H7 (cell line): ENCODE data around the gene PRDM5. TPM values are rescaled to one million over a fixed set of nuclear protein-coding genes. Genes with fewer than 3 reads are reported as not detected.

Source experiments
- DNase-seq: peaks from one replicate; pipeline ENCODE4 v3.0.0; 2012
- H3K27me3 ChIP-seq: 2 replicates; pipeline ENCODE4 v1.6.0; 2011; ENCODE audit warnings: mild to moderate bottlenecking, low read length; ENCODE audit not compliant: control insufficient read depth, insufficient read depth
- H3K36me3 ChIP-seq: replicated peaks from 2 replicates; pipeline ENCODE4 v1.5.1; 2011; ENCODE audit warnings: low read length; ENCODE audit not compliant: control insufficient read depth, insufficient read depth
- H3K4me3 ChIP-seq: 2 replicates; pipeline ENCODE4 v1.5.1; 2011; ENCODE audit warnings: low read depth, mild to moderate bottlenecking, control low read depth, low read length, moderate library complexity; ENCODE audit not compliant: insufficient read depth
- total RNA-seq: library from RNA; depleted of rRNA; stranded (reverse); fragments of >200 nt; shearing (Covaris generic); gene quantifications from 2 replicates; pipeline ENCODE4 v1.2.3, GENCODE V29; 2014

Gene PRDM5
- total RNA-seq, 1 experiment from 2014 or later: 17.3 TPM

- no peak overlapping the region for H3K4me3 ChIP-seq
- no peak for DNase-seq
- H3K27me3 ChIP-seq: no peaks in the 10 kb centered on the region
- no peaks in the 10 kb centered on the region for H3K36me3 ChIP-seq
Measured at GRCh38 chr4:120722655-120723054, 199.9 kb downstream of the PRDM5 start.

DNA sequence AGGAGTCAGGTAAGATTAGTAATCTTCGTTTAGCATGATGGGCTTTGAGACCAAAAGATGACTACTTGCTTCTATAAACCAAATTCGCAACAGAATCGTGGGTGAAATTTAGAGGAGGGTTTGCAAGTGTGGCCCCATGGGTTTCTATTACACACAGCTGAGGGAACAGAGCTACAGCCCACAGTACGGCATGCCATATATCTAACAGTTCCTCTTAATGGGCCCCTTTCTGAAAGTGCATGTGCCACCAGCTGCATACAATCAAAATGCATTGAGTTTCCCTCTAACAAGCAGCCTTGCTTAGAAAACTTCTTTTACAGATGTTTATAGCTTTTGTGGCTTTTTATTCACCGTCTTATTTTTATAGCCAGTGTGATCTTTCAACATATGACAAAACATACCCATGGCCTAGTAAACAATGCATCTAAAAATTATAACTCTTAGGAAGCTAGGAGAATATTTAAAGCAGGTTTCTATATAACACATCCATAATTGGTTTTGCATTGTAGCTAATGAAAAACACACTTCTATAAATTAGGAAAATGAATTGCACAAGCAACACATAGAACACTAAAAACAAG is 202.1 kb downstream of the PRDM5 start:
- no peak for DNase-seq
- Histone ChIP-seq H3K27me3 (no peaks in the 10 kb centered on the region), H3K36me3 (no peaks in the 10 kb centered on the region), H3K4me3 (no peak overlapping the region)

DNA sequence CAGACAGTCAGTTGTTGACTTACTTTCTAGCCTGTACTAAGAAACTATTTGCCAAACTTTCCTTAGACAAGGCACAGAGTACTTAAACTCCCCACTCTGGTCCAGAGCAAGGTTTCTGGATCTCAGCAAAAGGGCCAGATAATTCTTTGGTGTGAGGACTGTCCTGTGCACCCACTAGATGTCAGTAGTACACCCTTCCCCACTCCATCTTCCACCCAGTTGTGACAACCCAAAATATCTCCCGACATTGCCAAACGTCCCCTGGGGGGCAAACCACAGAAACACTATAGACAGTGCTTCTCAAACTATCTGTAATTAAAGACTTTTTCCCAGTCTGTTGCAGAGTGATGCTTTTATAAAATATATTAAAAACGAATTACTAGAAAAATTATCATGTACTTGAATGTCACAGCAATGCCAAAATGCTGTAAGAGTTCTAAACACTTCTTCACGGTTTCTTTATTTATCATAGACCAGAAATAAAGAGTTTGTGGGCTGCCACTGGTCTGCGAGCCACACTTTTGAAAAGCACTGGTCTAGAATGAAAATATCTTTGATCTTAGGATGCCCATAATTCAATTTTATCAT is 203.5 kb downstream of the PRDM5 start:
- Histone ChIP-seq H3K4me3 (no peak overlapping the region), H3K36me3 (no peaks in the 10 kb centered on the region), H3K27me3 (no peaks in the 10 kb centered on the region)
- DNase-seq: no peak

DNA sequence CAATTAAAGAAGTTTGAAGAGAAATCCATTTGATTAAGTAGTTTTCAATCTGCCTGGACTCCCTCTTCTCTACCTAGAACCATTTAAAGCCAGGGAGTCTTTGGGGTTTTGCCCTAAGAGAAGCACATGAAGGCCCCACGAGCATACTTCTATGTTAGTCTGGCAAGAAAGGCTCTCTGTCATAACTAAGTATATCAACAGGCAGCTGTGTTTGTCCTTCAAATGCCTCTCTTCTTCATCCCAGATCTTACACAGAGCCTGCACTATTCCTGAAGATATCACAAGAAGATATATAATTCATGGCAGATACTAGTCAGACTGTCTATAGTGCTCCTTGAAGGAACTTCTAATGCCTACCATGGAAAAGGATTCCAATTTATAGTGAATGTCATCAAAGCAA is 206.2 kb downstream of the PRDM5 start:
- no peak for DNase-seq
- Histone ChIP-seq H3K36me3 (no peaks in the 10 kb centered on the region), H3K4me3 (no peak overlapping the region), H3K27me3 (no peaks in the 10 kb centered on the region)

DNA sequence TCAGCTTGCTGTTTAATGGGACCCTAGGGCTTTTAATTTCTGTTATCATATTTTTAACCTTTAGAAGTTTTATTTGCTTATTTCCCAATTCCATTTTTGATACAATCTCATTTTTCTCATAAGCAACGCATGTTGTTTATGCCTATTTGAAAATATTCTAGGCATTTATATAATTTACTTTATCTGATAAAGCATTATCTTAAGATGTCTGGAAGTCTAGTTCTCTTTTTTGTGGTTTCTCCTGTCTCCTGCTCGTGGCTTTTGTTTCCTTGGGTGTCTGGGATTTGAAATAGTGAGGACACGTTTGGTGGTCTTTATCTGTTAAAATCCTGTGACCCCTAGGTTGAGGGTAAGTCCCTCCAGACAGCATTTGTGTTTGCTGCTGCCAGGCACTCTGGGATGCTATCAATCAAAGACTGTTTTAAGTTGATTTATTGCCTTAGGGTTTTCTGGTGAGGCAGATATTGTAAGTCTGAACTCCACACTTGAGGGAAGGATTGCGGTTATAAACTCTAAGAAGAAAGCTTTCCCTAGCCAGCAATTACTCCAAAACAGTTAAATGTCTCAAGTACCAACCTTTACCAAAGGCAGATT is 208.0 kb downstream of the PRDM5 start:
- no peak overlapping the region for H3K4me3 ChIP-seq

GRCh38 chr4:120709991-120710390 is 212.5 kb downstream of the PRDM5 start:
- Histone ChIP-seq H3K27me3 (no peaks in the 10 kb centered on the region), H3K4me3 (no peak overlapping the region), H3K36me3 (no peaks in the 10 kb centered on the region)
- no peak for DNase-seq

More for the DNA sequence above, 208.0 kb downstream of the PRDM5 start:
- H3K27me3 ChIP-seq: no peaks in the 10 kb centered on the region
- no peak for DNase-seq
- H3K36me3 ChIP-seq: no peaks in the 10 kb centered on the region

- Histone ChIP-seq H3K36me3 (no peaks in the 10 kb centered on the region; the same call in 1 of the 2 replicates), H3K27me3 (no peaks in the 10 kb centered on the region), H3K4me3 (no peak overlapping the region)
- no peak for DNase-seq
Measured at GRCh38 chr4:120704538-120704937, 218.0 kb downstream of the PRDM5 start.

DNA sequence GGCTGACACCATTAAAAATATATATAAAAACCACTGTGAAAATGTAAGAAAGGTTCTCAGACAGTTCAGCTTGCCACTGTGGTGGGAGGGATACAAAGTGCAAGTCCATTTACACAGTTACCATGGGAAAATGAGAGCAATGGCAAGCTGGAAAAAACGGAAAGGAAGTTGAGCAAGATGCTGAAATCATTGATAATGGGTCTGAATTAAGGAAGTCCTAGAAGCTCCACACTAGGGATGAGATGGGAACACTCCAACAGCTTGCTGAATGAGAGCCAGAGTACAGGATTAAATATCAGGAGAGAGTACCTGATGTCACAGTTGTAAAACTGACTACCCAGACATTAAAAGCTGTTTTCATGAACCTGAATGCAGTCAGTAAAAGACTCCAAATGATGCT is 218.6 kb downstream of the PRDM5 start:
- Histone ChIP-seq H3K4me3 (no peak overlapping the region), H3K27me3 (no peaks in the 10 kb centered on the region), H3K36me3 (no peaks in the 10 kb centered on the region; the same call in 1 of the 2 replicates)
- no peak for DNase-seq

DNA sequence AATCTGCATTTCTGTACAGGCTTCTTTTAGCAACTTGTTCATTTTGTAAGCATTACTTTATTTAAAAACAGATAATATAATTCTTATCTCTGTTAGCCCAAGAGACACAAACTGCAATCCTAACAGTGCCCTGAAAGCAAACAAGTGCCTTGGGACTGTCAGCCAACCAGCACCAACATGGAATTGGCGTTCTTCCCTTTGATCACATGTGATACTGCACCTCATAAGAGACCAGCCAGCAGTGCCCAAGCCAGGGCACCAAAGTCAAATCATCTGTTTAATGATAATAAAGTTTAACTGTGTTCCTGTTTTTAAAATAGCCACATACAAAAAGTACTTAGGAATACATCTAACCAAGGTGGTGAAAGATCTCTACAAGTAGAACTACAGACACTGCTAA is 223.2 kb downstream of the PRDM5 start:
- H3K27me3 ChIP-seq: no peaks in the 10 kb centered on the region
- DNase-seq: no peak
- H3K4me3 ChIP-seq: no peak overlapping the region
- no peaks in the 10 kb centered on the region; the same call in 1 of the 2 replicates for H3K36me3 ChIP-seq

- DNase-seq: no peak
- H3K27me3 ChIP-seq: no peaks in the 10 kb centered on the region
- no peaks in the 10 kb centered on the region for H3K36me3 ChIP-seq
- no peak overlapping the region for H3K4me3 ChIP-seq
Measured at GRCh38 chr4:120694973-120695372, 227.6 kb downstream of the PRDM5 start.

DNA sequence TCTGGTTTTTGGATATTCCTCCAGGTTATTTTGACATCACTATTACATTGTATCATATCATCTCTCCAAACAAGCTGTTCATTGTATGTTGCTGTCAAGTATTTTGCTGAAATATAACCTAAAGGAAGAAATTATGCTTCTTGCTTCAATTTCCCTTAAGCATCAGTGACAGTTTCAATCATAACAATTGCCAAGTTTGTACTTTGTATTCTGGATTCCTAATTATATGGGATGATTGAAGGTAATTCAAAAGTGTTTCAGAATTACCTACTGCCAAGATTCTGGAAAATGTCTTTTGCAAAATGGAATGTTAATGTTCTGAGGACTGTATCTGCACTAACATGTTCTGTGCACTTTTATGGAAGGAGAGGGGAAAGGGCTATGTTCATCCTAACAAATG is 228.7 kb downstream of the PRDM5 start:
- no peaks in the 10 kb centered on the region for H3K27me3 ChIP-seq
- no peaks in the 10 kb centered on the region for H3K36me3 ChIP-seq
- H3K4me3 ChIP-seq: no peak overlapping the region
- no peak for DNase-seq

DNA sequence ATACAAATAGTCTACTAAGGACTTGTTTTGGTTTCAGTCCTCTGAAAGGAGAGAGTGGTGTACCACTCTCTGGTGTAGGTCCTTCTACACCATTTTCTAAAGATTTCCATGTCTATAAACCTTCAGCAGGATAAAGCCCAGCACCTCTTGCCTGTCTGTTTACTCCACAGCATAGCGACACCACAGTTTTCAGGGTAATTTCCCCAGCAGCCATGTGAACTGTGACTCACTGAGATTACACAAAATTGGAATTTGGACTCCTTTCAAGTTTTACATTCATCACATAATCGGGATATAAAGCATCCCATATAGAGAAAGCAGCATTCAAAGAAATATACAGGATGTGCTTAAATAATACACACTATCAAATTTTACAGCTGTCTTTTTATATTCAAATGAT is 229.6 kb downstream of the PRDM5 start:
- no peak for DNase-seq
- Histone ChIP-seq H3K4me3 (no peak overlapping the region), H3K27me3 (no peaks in the 10 kb centered on the region), H3K36me3 (no peaks in the 10 kb centered on the region)

GRCh38 chr4:120691536-120691935 is 231.0 kb downstream of the PRDM5 start:
- no peak for DNase-seq
- H3K36me3 ChIP-seq: no peaks in the 10 kb centered on the region

DNA sequence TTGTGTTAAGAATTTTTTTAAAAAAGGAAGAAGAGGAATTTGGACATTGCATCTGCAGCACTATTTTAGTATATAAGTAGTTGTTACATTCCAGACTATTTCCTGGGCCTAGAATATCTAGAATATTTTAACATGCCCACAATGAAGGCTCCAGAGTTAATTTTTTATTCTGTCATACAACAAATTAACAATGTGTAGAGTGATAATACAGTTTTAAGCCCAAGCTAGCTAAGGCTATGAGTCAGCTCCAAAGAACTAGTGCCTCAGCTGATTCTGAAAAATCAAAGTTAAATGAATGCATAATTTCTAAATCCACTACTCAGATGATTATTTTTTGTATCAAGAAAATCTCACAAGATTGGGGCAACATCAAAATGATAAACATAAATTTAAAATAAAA is 231.4 kb downstream of the PRDM5 start:
- Histone ChIP-seq H3K36me3 (no peaks in the 10 kb centered on the region), H3K4me3 (no peak overlapping the region), H3K27me3 (no peaks in the 10 kb centered on the region)
- DNase-seq: no peak

More at GRCh38 chr4:120691536-120691935, 231.0 kb downstream of the PRDM5 start:
- H3K4me3 ChIP-seq: no peak overlapping the region
- H3K27me3 ChIP-seq: no peaks in the 10 kb centered on the region

GRCh38 chr4:120688791-120689190 is 233.7 kb downstream of the PRDM5 start:
- Histone ChIP-seq H3K27me3 (no peaks in the 10 kb centered on the region), H3K36me3 (no peaks in the 10 kb centered on the region), H3K4me3 (no peak overlapping the region)
- DNase-seq: no peak
